Kidney (tissue), 14 donors: Measurements from ENCODE around the gene EMILIN3. TPM values are rescaled to one million over a fixed set of nuclear protein-coding genes. Genes with fewer than 3 reads are reported as not detected.
A peak's percentile ranks its signal among the peaks of the same experiment; 100 is the strongest.

ENCODE experiments used
- DNase-seq, 5 donors: peaks; one replicate each; pipeline ENCODE4 v3.0.0-alpha.2; 2013 to 2020
- FAIRE-seq: peaks from 2 replicates; lab custom pipeline; 2012; peaks lifted over from hg19 to GRCh38; lab: Jason Lieb, UNC
- H3K27ac ChIP-seq, 2 donors: one replicate each; pipeline ENCODE4 v1.7.0; 2013; ENCODE audit warnings: low read depth in 2 of 2, low read length in 2 of 2, inconsistent platforms in 1 of 2
- H3K27me3 ChIP-seq: one replicate; pipeline ENCODE4 v1.7.1; 2013; ENCODE audit warnings: low read length, inconsistent platforms; ENCODE audit not compliant: control insufficient read depth, insufficient read depth
- H3K36me3 ChIP-seq, 3 donors: one replicate each; pipeline versions ENCODE4 v1.7.0 to v1.7.1; 2013; ENCODE audit warnings: low read length in 3 of 3, control low read depth in 1 of 3, inconsistent platforms in 1 of 3; ENCODE audit not compliant: insufficient read depth in 3 of 3, control insufficient read depth in 2 of 3
- H3K4me1 ChIP-seq, 3 donors: one replicate each; pipeline versions ENCODE4 v1.7.0 to v1.7.1; 2013; ENCODE audit warnings: low read length in 3 of 3, inconsistent platforms in 1 of 3, low read depth in 1 of 3; ENCODE audit not compliant: control insufficient read depth in 2 of 3, insufficient read depth in 2 of 3
- H3K4me3 ChIP-seq, 3 donors: one replicate each; pipeline versions ENCODE4 v1.7.0 to v1.8.1; 2013; ENCODE audit warnings: low read length in 3 of 3, control low read depth in 1 of 3, inconsistent platforms in 1 of 3
- H3K9ac ChIP-seq, 3 donors: one replicate each; pipeline versions ENCODE4 v1.7.0 to v1.7.1; 2013; ENCODE audit warnings: low read length in 3 of 3, control low read depth in 1 of 3, inconsistent platforms in 1 of 3
- H3K9me3 ChIP-seq, 3 donors: one replicate each; pipeline versions ENCODE4 v1.7.0 to v1.7.1; 2013; ENCODE audit warnings: low read length in 3 of 3, control low read depth in 1 of 3, inconsistent platforms in 1 of 3; ENCODE audit not compliant: control insufficient read depth in 2 of 3, insufficient read depth in 1 of 3
- intact Hi-C: fragments of 100-400 bp; cut with DNase I; formaldehyde crosslinking; loops from one replicate; pipeline ENCODE4 v1.11.1; 2022
- polyA plus RNA-seq: library from polyadenylated mRNA; stranded (reverse); fragments of 350-450 nt; fragmentation: Illumina TruSeq; extraction: RNeasy Lipid Tissue Mini Kit (QIAGEN cat#74804); gene quantifications from one replicate; pipeline ENCODE4 v1.2.3, GENCODE V29; 2014; ENCODE audit warnings: low read depth, low replicate concordance; ENCODE audit not compliant: insufficient read depth
- total RNA-seq: library from RNA; stranded (reverse); fragmentation: NEBNext Ultra II Directional; extraction: Animal tissue kit (Norgen Biotek cat#: 25700); gene quantifications from one replicate; pipeline ENCODE4 v1.2.1, GENCODE V29; 2021
- TF ChIP-seq, protein P1 (sequence below): IDR thresholded peaks from 3 replicates; pipeline ENCODE4 v1.5.1; 2012; ENCODE audit warnings: mild to moderate bottlenecking, moderate library complexity, borderline replicate concordance; ENCODE audit not compliant: insufficient read depth; ENCODE audit errors: extremely low read depth
- donor health status: control.
- donor health status: control.
- donor health status: control.
- donor health status: control.
- donor health status: control.
- donor health status: DM: yes; HTN: yes; CAD: no.
- donor health status: Normal renal cell carcinoma (clear cell type).

Gene EMILIN3
- total and polyA plus RNA-seq, 2 donors from 2014 or later, result 0.32 to 0.50 TPM

DNA sequence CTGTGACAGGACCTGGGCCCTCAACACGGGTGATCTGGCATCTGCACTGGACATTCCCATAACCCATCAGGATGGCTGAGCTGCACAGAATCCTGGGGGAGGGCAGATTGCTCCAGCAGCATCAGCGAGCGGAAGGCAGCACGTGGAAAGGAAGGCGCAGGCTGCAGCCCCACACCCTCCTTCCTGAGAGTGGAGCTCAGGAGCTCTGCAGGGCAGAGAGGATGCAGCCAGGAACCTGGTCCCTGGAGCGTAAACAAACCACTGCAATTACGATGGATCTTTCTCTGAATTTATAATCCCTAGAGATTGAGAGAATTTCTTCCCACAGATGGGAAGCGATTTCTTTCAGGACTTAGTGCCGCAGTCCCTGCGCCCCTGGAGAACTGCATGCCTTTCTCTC is 39.7 kb upstream of the EMILIN3 start:
- Histone ChIP-seq H3K9ac (no peak overlapping the region), H3K27ac (no peak overlapping the region)
- intact Hi-C loops, result no loop called here

DNA sequence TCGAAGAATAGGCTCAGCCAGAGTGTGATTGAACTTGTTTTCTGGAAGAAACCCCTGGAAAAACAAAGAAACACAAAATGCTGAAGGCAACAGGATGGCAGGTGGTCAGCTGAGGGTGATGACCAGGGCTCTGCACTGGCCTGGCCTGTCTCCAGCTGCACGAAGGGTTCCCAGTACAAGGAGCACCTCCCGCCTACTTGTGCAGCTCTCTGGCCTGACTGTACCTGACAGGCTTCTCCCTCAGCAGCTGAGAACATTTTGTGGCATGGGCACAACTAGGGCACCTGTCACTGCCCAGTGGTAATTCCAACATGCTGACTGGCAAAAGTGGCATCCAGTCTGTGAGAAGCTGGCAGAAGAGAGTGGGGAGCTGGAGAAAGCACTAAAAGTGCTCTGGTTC is 38.8 kb upstream of the EMILIN3 start:
- no peaks in the 10 kb centered on the region for H3K4me1 ChIP-seq
- no peaks in the 10 kb centered on the region for H3K9me3 ChIP-seq
- H3K9ac ChIP-seq, result no peak overlapping the region
- H3K36me3 ChIP-seq, result peaks cover 3 to 51% (median 18%) of the 10 kb centered on the region in 3 donors
- DNase-seq (no peak), FAIRE-seq (no peak)
- no peak overlapping the region for H3K27ac ChIP-seq
- no peaks in the 10 kb centered on the region for H3K27me3 ChIP-seq
- intact Hi-C loops, result no loop called here
- TF ChIP-seq, protein P1, sequence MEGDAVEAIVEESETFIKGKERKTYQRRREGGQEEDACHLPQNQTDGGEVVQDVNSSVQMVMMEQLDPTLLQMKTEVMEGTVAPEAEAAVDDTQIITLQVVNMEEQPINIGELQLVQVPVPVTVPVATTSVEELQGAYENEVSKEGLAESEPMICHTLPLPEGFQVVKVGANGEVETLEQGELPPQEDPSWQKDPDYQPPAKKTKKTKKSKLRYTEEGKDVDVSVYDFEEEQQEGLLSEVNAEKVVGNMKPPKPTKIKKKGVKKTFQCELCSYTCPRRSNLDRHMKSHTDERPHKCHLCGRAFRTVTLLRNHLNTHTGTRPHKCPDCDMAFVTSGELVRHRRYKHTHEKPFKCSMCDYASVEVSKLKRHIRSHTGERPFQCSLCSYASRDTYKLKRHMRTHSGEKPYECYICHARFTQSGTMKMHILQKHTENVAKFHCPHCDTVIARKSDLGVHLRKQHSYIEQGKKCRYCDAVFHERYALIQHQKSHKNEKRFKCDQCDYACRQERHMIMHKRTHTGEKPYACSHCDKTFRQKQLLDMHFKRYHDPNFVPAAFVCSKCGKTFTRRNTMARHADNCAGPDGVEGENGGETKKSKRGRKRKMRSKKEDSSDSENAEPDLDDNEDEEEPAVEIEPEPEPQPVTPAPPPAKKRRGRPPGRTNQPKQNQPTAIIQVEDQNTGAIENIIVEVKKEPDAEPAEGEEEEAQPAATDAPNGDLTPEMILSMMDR, result no peak
- H3K4me3 ChIP-seq, result no peak overlapping the region

More for the DNA sequence above, 39.7 kb upstream of the EMILIN3 start:
- TF ChIP-seq, protein P1, result no peak
- Histone ChIP-seq H3K27me3 (no peaks in the 10 kb centered on the region), H3K4me3 (no peak overlapping the region), H3K4me1 (no peaks in the 10 kb centered on the region), H3K36me3 (peaks cover 3 to 58% (median 18%) of the 10 kb centered on the region in 3 donors), H3K9me3 (no peaks in the 10 kb centered on the region)
- FAIRE-seq (no peak), DNase-seq (no peak)

DNA sequence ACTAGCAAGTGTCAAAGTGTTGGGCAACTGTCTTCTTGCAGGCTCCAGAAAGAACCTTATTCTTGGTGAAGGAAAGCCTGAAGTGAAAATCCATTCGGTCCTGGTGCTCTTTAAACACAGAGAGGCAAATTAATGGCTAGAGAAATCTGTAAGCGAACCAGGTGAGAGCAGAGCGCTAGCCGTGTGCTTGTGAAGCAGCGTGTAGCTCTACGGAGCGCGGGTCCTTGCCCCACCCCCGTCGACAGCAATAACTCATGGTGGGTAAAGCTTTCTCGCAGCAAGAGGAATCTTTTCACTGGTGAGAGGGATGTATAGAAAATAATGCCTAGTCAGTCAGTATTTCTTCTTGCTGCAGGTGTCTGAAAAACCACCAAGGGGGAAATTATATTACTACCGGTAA is 37.0 kb upstream of the EMILIN3 start:
- Histone ChIP-seq H3K4me1 (no peaks in the 10 kb centered on the region), H3K36me3 (peaks cover 3 to 33% (median 18%) of the 10 kb centered on the region in 3 donors), H3K9ac (no peak overlapping the region), H3K27me3 (no peaks in the 10 kb centered on the region), H3K9me3 (no peaks in the 10 kb centered on the region), H3K27ac (no peak overlapping the region), H3K4me3 (no peak overlapping the region)
- intact Hi-C loops, result no loop called here
- TF ChIP-seq, protein P1, result no peak
- FAIRE-seq, result no peak
- DNase-seq, result no peak

DNA sequence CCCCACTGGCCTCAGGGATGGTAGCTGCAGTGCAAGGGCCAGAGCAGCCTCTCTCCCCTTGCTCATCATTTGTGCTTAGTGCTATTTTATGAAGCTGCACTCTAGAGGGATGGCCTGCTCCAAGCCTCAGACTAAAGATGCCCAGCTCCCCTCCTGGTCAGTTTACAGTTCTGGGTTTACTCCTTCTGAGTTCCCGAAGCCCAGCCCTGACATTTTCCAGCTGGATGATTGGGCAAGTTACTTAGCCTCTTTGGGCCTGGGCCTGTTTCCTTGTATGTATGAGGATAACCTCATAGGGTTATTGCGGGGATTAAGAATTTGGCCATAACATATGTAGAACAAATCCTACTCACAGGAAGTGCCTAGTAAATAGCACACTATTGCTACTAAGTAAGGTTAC is 31.8 kb upstream of the EMILIN3 start:
- H3K36me3 ChIP-seq, result no peaks in the 10 kb centered on the region
- H3K9me3 ChIP-seq, result no peaks in the 10 kb centered on the region
- DNase-seq (peak in 2 of 5 donors; percentile 54 to 88), FAIRE-seq (no peak)
- no peak overlapping the region for H3K9ac ChIP-seq
- TF ChIP-seq, protein P1, result no peak
- intact Hi-C loops, result no loop called here
- H3K27ac ChIP-seq, result no peak overlapping the region
- peaks cover 0 to 2% (median 0%) of the 10 kb centered on the region in 3 donors for H3K4me1 ChIP-seq
- no peaks in the 10 kb centered on the region for H3K27me3 ChIP-seq
- no peak overlapping the region for H3K4me3 ChIP-seq
